Measurements from ENCODE around the gene CDS2. TPM values are rescaled to one million over a fixed set of nuclear protein-coding genes. Genes with fewer than 3 reads are reported as not detected.

The CDS2 gene

DNA sequence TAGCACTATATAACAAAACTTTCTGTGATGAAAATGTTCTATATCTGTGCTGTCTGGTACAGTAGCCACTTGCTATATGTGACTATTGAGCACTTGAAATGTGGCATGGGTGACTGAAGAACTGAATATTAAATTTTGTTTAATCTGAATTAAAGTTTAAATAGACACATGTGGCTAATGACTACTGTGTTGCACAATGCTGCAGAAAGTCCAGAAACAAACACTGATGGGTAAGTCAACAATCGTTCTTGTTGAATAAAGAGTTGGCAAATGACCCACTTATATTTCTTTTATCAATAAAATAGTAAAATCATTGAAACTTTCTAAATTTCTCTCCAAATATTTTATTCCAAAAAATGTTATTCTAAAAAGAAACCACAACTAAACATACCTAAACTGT lies 108.2 kb downstream of the CDS2 start:
- Histone ChIP-seq H3K4me3 (ENCODE audit: low read length) (no peak overlapping the region), H3K27me3 (ENCODE audit: insufficient read depth, low read length, poor library complexity) (no peaks in the 10 kb centered on the region), H3K4me2 (ENCODE audit: low read length) (no peak overlapping the region), H3K79me2 (ENCODE audit: control insufficient read depth, insufficient read depth, low read length) (no peaks in the 10 kb centered on the region), H2BK5ac (ENCODE audit: low read length) (no peak overlapping the region), H3K79me1 (ENCODE audit: low read length) (no peaks in the 10 kb centered on the region), H3K23ac (ENCODE audit: low read length) (no peak overlapping the region), H2BK120ac (ENCODE audit: low read depth, low read length) (no peak overlapping the region), H3K4ac (ENCODE audit: low read depth, low read length) (no peak overlapping the region), H3K56ac (ENCODE audit: low read length) (no peak overlapping the region), H3K27ac (ENCODE audit: low read depth, low read length) (no peak overlapping the region), H4K5ac (ENCODE audit: low read length) (no peak overlapping the region), H3K4me1 (ENCODE audit: control insufficient read depth, low read depth, low read length) (no peaks in the 10 kb centered on the region), H3K9ac (ENCODE audit: low read length) (no peak overlapping the region), H2BK15ac (replicated peaks; ENCODE audit: low read depth) (no peak overlapping the region), H3K18ac (ENCODE audit: low read length) (no peak overlapping the region), H3K36me3 (ENCODE audit: control insufficient read depth, insufficient read depth, low read length) (no peaks in the 10 kb centered on the region), H2AK5ac (ENCODE audit: low read length) (no peak overlapping the region), H4K8ac (ENCODE audit: low read depth, low read length) (no peak overlapping the region)
- DNase-seq = no peak
- no CpG with 5 or more reads among the region's 1 CpG for WGBS (ENCODE audit: extremely low coverage, insufficient coverage, low lambda C conversion rate)

Small RNA genes lying within 50 kb of the gene (small RNA-seq; reads per million reads assigned to genes)
- gene RF00019 (ENCODE audit: insufficient read depth) (not detected), gene RF00568 (ENCODE audit: insufficient read depth) (not detected), gene RNA5SP474 (ENCODE audit: insufficient read depth) (not detected)
